Muscle of leg (tissue), 11 donors: ENCODE data around the gene PNMA8A. TPM values are rescaled to one million over a fixed set of nuclear protein-coding genes. Genes with fewer than 3 reads are reported as not detected.
"Not testable (repeated sequence)": the region's sequence is repeated elsewhere in the genome, so short reads cannot be mapped to it uniquely, and the experiment has no call there.

ENCODE experiments used
- DNase-seq: peaks from one replicate; pipeline ENCODE4 v3.0.0; 2013
- H3K27ac ChIP-seq: one replicate; pipeline ENCODE4 v1.5.1; 2013; ENCODE audit warnings: mild to moderate bottlenecking, low read length, control low read depth
- H3K27me3 ChIP-seq: one replicate; pipeline ENCODE4 v1.6.1; 2013; ENCODE audit warnings: low read length; ENCODE audit not compliant: control insufficient read depth, insufficient read depth
- H3K36me3 ChIP-seq: one replicate; pipeline ENCODE4 v1.6.1; 2013; ENCODE audit warnings: low read length; ENCODE audit not compliant: control insufficient read depth, insufficient read depth
- H3K4me1 ChIP-seq: one replicate; pipeline ENCODE4 v1.6.1; 2013; ENCODE audit warnings: low read length; ENCODE audit not compliant: control insufficient read depth, insufficient read depth
- H3K4me3 ChIP-seq: one replicate; pipeline ENCODE4 v1.5.1; 2013; ENCODE audit warnings: low read length, control low read depth
- H3K9me3 ChIP-seq: replicated peaks from 2 replicates; pipeline ENCODE4 v1.6.1; 2013; ENCODE audit warnings: low read depth, low read length; ENCODE audit not compliant: control insufficient read depth
- WGBS: methylation state at CpG from one replicate; pipeline ENCODE4 v1.1.5; 2013; ENCODE audit warnings: missing lambda C conversion rate; ENCODE audit not compliant: insufficient coverage; 5-methylcytosine and 5-hydroxymethylcytosine counted together
- polyA plus RNA-seq, 8 donors: library from polyadenylated mRNA; unstranded; fragments of 120-200 nt; gene quantifications; one replicate each; pipeline versions ENCODE4 v1.2.1 to v1.2.3, GENCODE V29; 2013; ENCODE audit warnings: inconsistent platforms in 1 of 8, low replicate concordance in 1 of 8; ENCODE audit not compliant: insufficient read length in 8 of 8, insufficient read depth in 1 of 8
- total RNA-seq: library from RNA; stranded (reverse); fragments of 120-200 nt; gene quantifications from one replicate; pipeline ENCODE4 v1.2.4, GENCODE V29; 2013

Gene PNMA8A
- total and polyA plus RNA-seq, 9 donors = 34.2 to 63.9 (median 54.1) TPM

DNA sequence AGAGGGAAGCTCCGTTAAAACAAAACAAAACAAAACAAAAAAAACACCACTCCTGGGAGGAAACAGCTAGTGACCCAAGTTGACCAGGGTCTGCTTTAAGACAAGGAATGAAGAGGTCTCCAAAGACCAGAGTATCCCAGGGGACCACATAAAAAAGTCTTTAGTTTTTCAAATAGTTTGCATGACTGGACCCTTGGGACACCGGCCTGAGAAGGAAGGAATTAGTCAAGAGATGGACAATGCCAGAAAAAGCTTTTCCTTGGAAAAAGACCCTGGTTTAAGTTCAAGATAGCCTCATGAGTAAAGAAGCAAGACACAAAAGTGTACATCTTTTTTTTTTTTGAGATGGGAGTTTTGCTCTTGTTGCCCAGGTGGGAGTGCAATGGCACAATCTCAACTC lies 36.8 kb upstream of the PNMA8A start:
- H3K27me3 ChIP-seq = no peaks in the 10 kb centered on the region
- no peaks in the 10 kb centered on the region for H3K36me3 ChIP-seq
- H3K4me3 ChIP-seq = no peak overlapping the region
- no peak for DNase-seq
- peaks cover 2% of the 10 kb centered on the region for H3K4me1 ChIP-seq
- 44% methylated on average over 1 of the region's 2 CpGs for WGBS
- H3K27ac ChIP-seq = no peak overlapping the region
- peaks cover 2% of the 10 kb centered on the region for H3K9me3 ChIP-seq

DNA sequence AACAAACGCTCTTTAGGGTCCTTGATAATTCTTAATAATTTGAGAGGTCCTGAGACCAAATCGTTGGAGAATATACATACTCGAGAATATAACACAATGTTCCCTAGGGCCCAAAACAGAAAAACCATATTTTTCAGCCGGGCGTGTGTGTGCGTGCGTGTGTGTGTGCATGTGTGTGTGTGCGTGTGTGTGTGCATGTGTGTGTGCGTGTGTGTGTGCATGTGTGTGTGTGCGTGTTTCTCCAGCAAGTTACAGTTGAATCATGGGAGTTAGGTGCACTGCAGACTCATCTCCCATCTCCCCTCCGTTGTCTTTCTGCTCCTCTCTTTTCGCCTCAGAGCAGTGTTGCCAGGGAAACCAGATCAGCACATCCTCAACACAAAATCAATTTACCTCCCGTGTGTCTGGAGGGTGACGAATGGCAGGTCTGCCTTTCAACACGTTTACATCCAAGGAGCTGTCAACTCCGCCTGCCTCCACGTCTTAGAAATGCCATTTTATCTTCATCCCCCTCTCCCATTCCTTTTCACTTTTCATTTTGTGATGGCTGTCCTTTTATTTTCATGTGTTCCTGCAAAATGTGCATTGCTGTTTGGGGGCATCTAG lies 32.6 kb upstream of the PNMA8A start:
- 40% methylated on average over 1 of the region's 17 CpGs for WGBS
- Histone ChIP-seq H3K4me1 (no peaks in the 10 kb centered on the region), H3K27me3 (no peaks in the 10 kb centered on the region), H3K27ac (no peak overlapping the region), H3K4me3 (no peak overlapping the region), H3K36me3 (no peaks in the 10 kb centered on the region), H3K9me3 (no peaks in the 10 kb centered on the region)
- DNase-seq = no peak

DNA sequence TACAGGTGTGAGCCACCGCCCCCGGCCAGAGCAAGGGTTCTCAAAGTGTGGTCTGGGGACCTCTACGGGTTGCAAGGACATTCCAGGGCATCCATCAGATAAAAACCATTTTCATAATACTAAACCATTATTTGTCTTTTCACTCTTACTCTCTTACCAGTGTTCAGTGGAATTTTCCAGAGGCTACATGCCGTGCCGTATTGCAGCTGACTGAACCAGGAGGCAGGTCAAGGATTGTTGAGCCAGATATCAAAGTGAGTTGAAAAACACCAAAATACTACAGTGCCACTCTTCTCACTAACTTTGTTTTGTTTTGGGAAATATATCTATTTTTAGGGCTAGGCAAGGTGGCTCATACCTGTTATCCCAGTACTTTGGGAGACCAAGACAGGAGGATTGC lies 31.5 kb upstream of the PNMA8A start:
- DNase-seq = no peak
- Histone ChIP-seq H3K27ac (no peak overlapping the region), H3K4me3 (no peak overlapping the region), H3K27me3 (no peaks in the 10 kb centered on the region), H3K9me3 (no peaks in the 10 kb centered on the region), H3K4me1 (no peaks in the 10 kb centered on the region), H3K36me3 (no peaks in the 10 kb centered on the region)
- WGBS = 100% methylated on average over 2 of the region's 5 CpGs

DNA sequence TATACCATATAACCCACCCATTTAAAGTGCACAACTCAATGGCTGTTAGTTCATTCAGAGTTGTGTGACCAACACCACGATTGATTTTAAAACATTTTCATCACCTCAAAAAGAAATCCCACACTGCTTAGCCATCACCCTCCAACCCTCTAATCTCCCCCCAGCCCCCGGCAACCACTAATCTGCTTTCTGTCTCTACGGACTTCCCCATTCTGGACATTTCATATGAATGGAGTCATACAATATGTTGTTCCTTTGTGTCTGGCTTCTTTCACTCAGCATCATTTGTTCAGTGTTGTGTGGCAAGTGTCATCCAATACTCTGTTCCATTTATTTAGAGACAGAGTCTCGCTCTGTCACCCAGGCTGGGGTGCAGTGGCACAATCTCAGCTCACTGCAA lies 28.3 kb upstream of the PNMA8A start:
- WGBS = 80% methylated on average over 1 of the region's 4 CpGs
- H3K4me3 ChIP-seq = no peak overlapping the region
- no peaks in the 10 kb centered on the region for H3K36me3 ChIP-seq
- H3K9me3 ChIP-seq = no peaks in the 10 kb centered on the region
- H3K27ac ChIP-seq = no peak overlapping the region
- no peak for DNase-seq
- peaks cover 16% of the 10 kb centered on the region for H3K4me1 ChIP-seq
- H3K27me3 ChIP-seq = no peaks in the 10 kb centered on the region

DNA sequence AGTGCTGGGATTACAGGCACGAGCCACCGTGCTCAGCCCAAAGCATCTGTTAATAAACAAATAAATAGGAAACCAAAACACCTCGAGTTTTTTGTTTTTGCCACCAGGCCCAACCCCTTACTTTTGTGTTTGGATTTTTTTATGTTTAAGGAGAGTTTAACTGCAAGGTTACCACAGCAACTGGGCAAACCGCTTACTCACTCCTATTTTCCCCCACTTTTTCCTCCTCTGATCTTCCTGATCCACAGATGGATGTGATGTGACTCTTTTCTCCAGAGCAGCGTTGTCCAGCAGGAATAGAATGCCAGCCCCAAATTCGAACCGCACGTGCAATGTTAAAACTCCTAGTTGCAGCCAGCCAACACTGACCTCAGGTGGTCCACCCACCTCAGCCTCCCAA lies 26.4 kb upstream of the PNMA8A start:
- no peaks in the 10 kb centered on the region for H3K36me3 ChIP-seq
- no peak overlapping the region for H3K4me3 ChIP-seq
- H3K4me1 ChIP-seq = peaks cover 28% of the 10 kb centered on the region
- DNase-seq = no peak
- H3K9me3 ChIP-seq = no peaks in the 10 kb centered on the region
- peaks cover 12% of the 10 kb centered on the region for H3K27me3 ChIP-seq
- no peak overlapping the region for H3K27ac ChIP-seq
- WGBS = 63% methylated on average over 3 of the region's 8 CpGs

DNA sequence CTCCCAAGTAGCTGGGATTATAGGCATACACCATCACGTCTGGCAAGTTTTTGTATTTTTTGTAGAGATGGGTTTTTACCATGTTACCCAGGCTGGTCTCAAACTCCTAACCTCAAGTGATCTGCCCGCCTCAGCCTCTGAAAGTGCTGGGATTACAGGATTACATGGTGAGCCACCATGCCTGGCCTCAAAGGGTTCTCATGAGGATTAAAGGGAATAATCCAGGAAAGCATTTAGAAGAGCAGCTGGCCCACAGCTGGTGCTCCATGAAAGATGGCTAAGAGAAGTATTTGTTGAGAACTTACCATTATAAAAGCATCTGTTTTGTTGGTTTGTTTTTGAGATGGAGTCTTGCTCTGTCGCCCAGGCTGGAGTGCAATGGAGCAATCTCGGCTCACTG lies 25.5 kb upstream of the PNMA8A start:
- 94% methylated on average over 2 of the region's 4 CpGs for WGBS
- DNase-seq = not testable (repeated sequence)

DNA sequence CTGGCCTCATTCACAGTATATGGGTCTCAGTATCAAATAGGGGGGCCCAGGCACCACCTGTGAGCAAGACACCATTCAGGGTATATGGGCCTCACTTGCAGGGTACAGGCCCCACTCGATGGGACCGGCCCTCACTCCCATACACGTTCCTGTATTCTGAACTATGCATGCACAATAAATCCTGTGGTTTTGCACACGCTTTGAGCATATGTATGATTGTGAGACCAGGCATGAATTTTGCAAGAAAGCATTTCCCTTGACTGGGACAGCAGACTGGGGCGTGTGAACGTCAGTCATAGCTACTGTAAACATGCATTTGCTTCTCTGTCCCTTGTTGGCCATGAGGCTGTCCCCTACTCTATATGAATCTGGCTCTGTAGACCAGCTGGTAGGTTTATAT lies 24.9 kb upstream of the PNMA8A start:
- 80% methylated on average over 2 of the region's 6 CpGs for WGBS
- no peaks in the 10 kb centered on the region for H3K36me3 ChIP-seq
- peak overlapping the region; percentile 47 for H3K27ac ChIP-seq
- peaks cover 36% of the 10 kb centered on the region for H3K4me1 ChIP-seq
- H3K9me3 ChIP-seq = no peaks in the 10 kb centered on the region
- no peak for DNase-seq
- no peak overlapping the region for H3K4me3 ChIP-seq
- H3K27me3 ChIP-seq = peaks cover 22% of the 10 kb centered on the region

More for the DNA sequence above, 25.5 kb upstream of the PNMA8A start:
- not testable (repeated sequence) for H3K9me3 ChIP-seq, H3K27ac ChIP-seq, H3K36me3 ChIP-seq, H3K4me3 ChIP-seq
- H3K27me3 ChIP-seq = peaks cover 17% of the 10 kb centered on the region
- peaks cover 33% of the 10 kb centered on the region for H3K4me1 ChIP-seq

DNA sequence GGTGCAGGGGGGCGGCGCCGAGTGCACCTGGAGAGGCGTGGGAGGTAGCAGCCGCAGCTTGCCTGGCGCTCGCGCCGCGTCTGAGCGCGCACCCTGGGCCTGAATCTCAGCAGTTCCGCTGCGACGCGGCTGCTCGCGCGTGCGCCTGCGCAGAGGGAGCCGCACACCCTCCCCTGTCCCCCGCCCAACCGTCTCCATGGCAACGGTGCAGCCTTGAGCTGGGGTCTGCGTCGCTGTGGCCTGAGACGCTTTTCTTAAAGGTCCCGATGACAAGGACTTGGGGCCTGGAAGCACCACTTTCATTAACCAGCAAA lies 24.4 kb upstream of the PNMA8A start, which contains the start of gene PNMA8B:
Gene PNMA8B (minus strand): TSS at position 82 of the 314 bp plus-strand sequence. CDS start 402 bp downstream, outside the sequence.
- Histone ChIP-seq H3K9me3 (no peaks in the 10 kb centered on the region), H3K4me3 (peak within 1 kb of the TSS; percentile 58), H3K4me1 (peaks cover 36% of the 10 kb centered on the region), H3K27ac (peak within 1 kb of the TSS; percentile 55), H3K27me3 (peaks cover 24% of the 10 kb centered on the region), H3K36me3 (no peaks in the 10 kb centered on the region)
- 2% methylated on average over 27 of the region's 29 CpGs for WGBS
- DNase-seq = peak; percentile 93

DNA sequence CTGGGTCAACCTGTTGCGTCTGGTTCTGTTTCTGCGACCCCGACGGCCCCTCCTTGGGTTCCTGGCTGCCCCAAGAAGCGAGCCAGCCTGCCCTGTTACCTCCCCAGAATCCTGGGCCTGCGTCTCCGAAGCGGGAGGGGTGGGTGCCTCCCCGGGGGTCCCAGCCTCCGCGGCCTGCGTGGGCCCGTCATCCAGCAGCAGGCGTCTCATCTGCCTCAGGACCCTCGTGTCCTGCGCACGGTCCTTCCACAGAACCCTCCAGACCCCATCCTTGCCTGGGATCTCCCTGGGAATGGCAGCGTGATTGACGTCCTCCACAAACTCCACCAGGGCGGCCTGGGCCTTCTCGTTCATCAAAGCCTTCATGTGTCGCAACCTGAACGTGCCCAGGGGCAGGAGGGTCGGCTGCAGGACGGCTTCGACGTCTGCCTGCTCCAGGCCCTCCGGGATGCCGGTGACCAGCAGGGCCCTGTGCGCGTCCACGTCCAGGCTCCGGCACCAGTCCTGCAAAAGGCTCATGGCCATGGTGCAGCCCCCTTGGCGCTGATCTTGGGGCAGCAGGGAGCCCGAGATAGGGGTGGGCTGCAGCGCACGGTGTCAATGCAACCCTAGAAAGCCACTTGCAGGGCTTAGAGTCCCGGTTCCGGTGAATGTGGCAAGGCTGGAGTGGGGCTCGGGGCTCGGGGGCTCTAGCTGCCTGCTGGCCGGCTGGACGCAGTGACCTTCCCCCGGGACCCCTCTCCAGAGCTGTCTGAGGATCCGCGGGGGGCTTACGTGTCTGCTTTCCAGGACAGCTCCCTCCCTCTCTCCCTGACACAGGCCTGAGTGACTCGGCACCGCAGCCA lies 23.8 kb upstream of the PNMA8A start:
- 36% methylated on average over 44 of the region's 49 CpGs for WGBS
- peaks cover 24% of the 10 kb centered on the region for H3K27me3 ChIP-seq

DNA sequence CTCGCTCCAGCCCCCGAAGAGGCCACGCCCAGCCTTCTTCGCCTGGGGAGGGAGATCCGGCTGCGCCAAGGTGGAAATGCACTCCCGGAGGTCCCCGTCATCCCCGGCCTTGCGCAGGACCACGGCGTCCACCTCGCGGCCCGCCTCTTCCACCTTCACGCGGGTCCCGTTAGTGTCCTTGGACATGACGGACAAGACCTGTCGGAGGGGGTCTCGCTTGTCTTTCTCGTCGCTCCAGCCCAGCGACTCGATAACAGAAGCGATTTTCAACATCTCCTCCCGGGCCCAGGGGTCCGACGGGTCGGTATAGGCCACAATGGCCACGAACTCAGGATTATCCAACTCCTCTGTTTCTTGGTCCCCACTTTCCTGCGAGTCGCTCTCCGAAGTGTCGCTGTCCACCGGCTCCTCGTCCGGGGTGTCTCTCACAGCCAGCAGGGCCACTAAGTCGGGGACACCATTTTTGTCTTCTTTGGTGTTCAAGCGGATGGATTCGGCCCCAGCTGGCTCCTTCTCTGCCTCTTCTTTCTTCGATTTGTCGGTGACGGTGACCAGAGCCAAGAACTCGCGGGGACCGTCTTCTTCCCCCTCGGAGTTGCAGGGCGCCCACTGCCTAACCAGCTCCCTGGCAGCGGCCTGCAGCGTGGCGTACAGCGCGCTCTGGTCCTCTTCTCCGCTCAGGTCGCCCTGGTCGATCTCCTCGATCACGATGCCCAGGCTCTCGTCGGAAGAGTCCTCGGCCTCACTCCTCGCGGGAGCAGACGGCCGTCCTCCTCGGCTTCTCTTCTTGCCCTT lies 23.0 kb upstream of the PNMA8A start:
- peak overlapping the region; percentile 46 for H3K4me3 ChIP-seq
- peaks cover 31% of the 10 kb centered on the region for H3K27me3 ChIP-seq
- H3K9me3 ChIP-seq = no peaks in the 10 kb centered on the region
- no peak overlapping the region for H3K27ac ChIP-seq
- peaks cover 44% of the 10 kb centered on the region for H3K4me1 ChIP-seq
- peak; percentile 9 for DNase-seq
- no peaks in the 10 kb centered on the region for H3K36me3 ChIP-seq
- 52% methylated on average over 67 of the region's 67 CpGs for WGBS

More for the DNA sequence above, 23.8 kb upstream of the PNMA8A start:
- no peaks in the 10 kb centered on the region for H3K9me3 ChIP-seq
- no peaks in the 10 kb centered on the region for H3K36me3 ChIP-seq
- H3K4me1 ChIP-seq = peaks cover 36% of the 10 kb centered on the region
- DNase-seq = peak; percentile 17
- peak overlapping the region; percentile 58 for H3K4me3 ChIP-seq
- H3K27ac ChIP-seq = peak overlapping the region; percentile 55
